GM19240 (cell line): ENCODE data around the gene FAM237B.

Experiments
- DNase-seq: peaks from one replicate; pipeline ENCODE4 v3.0.0; 2011; ENCODE audit warnings: low spot score; ENCODE audit not compliant: insufficient read length

The FAM237B gene

DNA sequence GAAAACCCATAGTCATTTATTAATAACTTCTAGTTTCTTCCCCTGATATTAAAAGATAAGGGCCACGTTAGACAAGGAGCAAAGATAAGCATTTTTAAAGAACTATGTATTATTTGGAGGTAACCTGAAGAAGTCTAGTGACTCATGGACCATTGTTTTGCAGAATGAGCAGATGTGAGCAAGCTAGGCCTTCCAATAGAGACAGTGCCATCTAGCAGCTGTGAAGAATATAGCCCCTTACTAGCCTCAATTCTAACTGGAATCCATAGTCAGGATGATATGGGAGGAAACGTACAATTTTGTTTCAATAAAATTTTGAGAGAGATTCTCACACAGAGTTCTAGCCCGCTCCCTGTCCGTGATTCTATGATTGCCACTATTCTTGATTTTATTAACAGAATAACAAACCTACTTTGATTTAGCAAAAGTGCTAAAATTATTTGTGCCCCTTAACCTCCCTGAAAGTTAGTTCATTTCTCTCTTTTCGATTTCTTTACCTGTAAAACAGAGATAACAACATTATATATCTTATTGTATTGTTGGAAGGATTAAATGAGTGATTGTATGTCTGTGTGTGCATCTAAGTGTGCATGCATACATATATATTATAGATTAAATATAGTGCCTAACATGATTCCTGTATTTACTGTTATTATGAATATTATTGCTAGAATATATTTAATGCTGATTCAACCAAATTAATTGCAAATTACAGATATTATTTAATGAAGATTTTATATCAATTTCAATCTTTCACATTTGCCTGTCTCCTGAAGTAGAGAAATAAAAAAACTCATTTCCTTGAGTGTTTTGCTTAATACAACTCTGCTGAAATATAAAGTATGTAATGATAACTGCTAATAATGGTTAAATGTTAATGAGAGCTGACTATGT is 22.7 kb downstream of the FAM237B start:
- DNase-seq, result no peak

- no peak for DNase-seq
Measured at GRCh38 chr7:90290244-90291113, 30.6 kb downstream of the FAM237B start.

- no peak for DNase-seq
Measured at GRCh38 chr7:90288154-90288553, 33.0 kb downstream of the FAM237B start.

DNA sequence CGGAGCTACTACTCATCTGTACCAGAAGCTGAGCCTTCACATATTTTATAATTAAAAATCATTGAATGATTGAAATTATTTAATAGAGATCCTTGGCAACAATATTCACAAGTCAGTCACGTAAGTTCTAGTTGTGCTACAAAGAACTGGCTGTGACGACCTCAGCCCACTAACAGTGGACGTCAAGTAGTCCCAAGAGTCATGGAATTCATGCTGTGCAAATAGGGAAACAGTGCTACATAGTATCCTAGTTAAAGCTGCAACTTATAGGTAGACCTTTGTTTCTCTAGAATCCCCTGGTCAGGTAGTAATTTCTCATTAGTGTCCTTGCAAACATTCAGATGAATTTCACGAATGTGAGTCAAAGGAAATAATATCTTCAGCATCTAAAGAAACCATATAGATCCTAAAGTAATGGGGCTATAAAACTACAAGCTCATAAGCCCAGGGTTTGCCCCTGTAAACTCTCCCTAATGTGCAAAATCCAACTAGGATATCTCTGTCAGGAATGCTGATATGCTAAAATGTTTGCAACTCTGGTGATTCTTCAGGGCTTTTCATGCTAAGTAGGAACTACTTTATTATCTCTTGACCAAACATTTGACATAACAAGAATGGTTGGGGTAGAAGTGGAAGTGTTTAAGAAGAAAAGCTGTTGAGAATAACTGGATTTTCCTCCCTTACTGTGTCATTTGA is 44.9 kb downstream of the FAM237B start:
- DNase-seq, result no peak

DNA sequence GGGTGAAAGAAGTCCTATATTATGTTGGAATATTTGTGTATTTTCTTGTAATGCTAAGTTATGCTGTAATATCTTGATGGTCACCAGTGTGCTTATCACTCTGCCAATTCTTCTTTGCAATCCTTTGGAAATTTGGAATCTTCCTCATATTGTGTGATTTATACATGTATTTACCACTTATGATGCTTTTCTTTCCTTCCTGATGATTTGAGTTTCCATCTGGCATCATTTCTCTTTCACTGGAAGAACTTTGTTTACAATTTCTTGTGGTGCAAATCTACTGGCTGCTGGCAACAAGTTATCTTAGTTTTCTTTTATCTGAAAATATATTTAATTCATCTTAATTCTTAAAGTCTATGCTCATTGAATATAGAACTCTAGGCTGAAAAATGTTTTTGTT is 46.9 kb downstream of the FAM237B start:
- DNase-seq, result no peak

GRCh38 chr7:90272242-90272641 is 48.9 kb downstream of the FAM237B start:
- DNase-seq, result no peak

GRCh38 chr7:90271753-90272152 is 49.4 kb downstream of the FAM237B start:
- no peak for DNase-seq

DNA sequence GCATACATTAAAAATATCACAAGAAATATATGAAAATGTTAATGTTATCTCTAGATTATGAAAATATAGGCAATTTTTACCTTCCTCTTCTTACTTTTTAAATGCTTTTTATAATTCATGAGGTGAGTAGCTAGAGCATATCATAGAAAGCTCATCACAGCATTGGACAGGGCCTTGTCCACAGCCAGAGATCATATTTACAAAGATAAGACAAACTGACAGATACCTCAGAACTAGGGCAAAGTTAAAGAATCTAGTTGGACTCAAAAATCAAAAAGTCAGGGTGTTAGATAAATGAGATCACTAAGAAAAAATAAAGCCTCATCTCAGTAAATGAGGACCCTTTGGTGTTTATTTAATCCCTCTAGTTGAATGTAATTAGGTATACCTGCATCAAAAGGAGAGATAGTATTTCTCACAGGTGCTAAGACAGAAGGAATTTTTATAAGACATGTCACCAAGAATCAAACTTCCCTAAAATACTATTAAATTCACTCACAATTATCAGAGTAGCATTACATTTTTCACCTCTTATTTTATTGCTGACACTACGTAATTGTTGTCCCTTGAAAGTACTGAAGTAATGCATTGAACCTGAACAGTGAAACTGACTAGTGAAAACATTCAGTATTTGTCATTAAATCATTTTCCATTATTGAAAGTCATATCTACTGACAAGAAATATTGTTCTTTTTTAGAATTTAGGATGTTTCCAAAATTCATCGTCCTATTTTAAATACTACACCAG is 50.5 kb downstream of the FAM237B start:
- no peak for DNase-seq

GRCh38 chr7:90269163-90269562 is 51.9 kb downstream of the FAM237B start:
- no peak for DNase-seq

DNA sequence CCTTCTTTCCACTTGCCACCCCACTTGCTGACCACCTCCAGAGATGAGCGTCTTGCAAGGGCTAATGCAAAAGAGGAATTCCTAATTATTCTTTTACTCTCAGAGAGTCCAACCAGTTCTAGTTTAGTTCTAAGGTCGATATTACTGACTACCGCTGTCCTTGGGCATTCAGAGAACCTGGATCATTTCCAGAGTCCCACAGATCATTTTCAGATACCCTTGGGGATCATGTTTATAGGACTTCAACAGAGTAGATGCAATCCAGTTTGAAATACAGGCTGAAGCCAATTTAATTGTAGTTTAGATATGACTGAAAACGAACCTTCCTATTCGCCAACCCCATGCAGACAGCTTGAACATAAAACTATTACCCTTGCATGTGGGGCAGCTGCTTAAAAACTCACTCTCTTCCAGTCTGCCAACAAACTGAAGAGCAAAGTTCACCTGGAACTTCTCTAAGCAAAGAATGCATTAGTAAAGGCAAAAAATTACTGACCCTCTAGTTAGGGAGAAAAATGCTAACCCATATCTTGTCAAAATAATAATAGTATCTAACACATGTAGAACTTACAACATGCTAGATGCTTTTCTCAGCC is 53.7 kb downstream of the FAM237B start:
- DNase-seq, result no peak

GRCh38 chr7:90266808-90267207 is 54.3 kb downstream of the FAM237B start:
- no peak for DNase-seq
